ENCODE data around the gene TTC28. TPM values are rescaled to one million over a fixed set of nuclear protein-coding genes. Genes with fewer than 3 reads are reported as not detected.
"Not testable (repeated sequence)": the region's sequence is repeated elsewhere in the genome, so short reads cannot be mapped to it uniquely, and the experiment has no call there.

TTC28 gene
- polyA plus RNA-seq, 5 donors = 27.1 to 42.4 (median 37.1) TPM

- no peak for DNase-seq
Observed at GRCh38 chr22:28188178-28188879, 491.3 kb downstream of the TTC28 start.

GRCh38 chr22:28187612-28188011, 492.0 kb downstream of the TTC28 start:
- DNase-seq = no peak

GRCh38 chr22:28186641-28187040, 493.0 kb downstream of the TTC28 start:
- DNase-seq = no peak

- no peak for DNase-seq
Observed at GRCh38 chr22:28185130-28185529, 494.5 kb downstream of the TTC28 start.

- no peak for DNase-seq
Observed at GRCh38 chr22:28183078-28183860, 496.4 kb downstream of the TTC28 start.

- no peak for DNase-seq
Observed at GRCh38 chr22:28180804-28181731, 498.6 kb downstream of the TTC28 start.

- DNase-seq = no peak
Observed at GRCh38 chr22:28179392-28179791, 500.2 kb downstream of the TTC28 start.

- no peak for DNase-seq
Observed at GRCh38 chr22:28175730-28176492, 503.7 kb downstream of the TTC28 start.

GRCh38 chr22:28174509-28174908, 505.1 kb downstream of the TTC28 start:
- no peak for DNase-seq

- no peak for DNase-seq
Observed at GRCh38 chr22:28172892-28173670, 506.6 kb downstream of the TTC28 start.

- DNase-seq = no peak
Observed at GRCh38 chr22:28171712-28172111, 507.9 kb downstream of the TTC28 start.

- no peak for DNase-seq
Observed at GRCh38 chr22:28171115-28171514, 508.5 kb downstream of the TTC28 start.

GRCh38 chr22:28169314-28169713, 510.3 kb downstream of the TTC28 start:
- DNase-seq = not testable (repeated sequence)

GRCh38 chr22:28155808-28156207, 523.8 kb downstream of the TTC28 start:
- no peak for DNase-seq

GRCh38 chr22:28154861-28155260, 524.8 kb downstream of the TTC28 start:
- no peak for DNase-seq

GRCh38 chr22:28151151-28151816, 528.4 kb downstream of the TTC28 start:
- no peak for DNase-seq

- DNase-seq = no peak
Observed at GRCh38 chr22:28148816-28149465, 530.7 kb downstream of the TTC28 start.

GRCh38 chr22:28147401-28147800, 532.2 kb downstream of the TTC28 start:
- DNase-seq = no peak

All from right lung (tissue), 5 donors.